SK-N-SH treated with all-trans-retinoic acid at 6 μM for 48 hours (cell line): ENCODE data around the gene PRKCE.

Experiments used
- ARNTL ChIP-seq: fragments of 450-650 bp; formaldehyde crosslinking; IDR thresholded peaks from 2 replicates; pipeline ENCODE4 v1.5.0; 2020; ENCODE audit warnings: low read depth, mild to moderate bottlenecking, moderate library complexity, borderline replicate concordance
- PATZ1 ChIP-seq: fragments of 250-450 bp; sonication (Bioruptor Pico); IDR thresholded peaks from 2 replicates; pipeline ENCODE4 v1.8.0; 2020; ENCODE audit warnings: mild to moderate bottlenecking, moderate library complexity, borderline replicate concordance

- no peak for TF ChIP-seq ARNTL
- no peak for TF ChIP-seq PATZ1
Measured at GRCh38 chr2:45690231-45690630, 38.8 kb downstream of the PRKCE start.
